Common myeloid progenitor, CD34-positive (primary cell): ENCODE measurements around the gene ADGRB3.
"Not testable (repeated sequence)": the region's sequence is repeated elsewhere in the genome, so short reads cannot be mapped to it uniquely, and the experiment has no call there.

ENCODE experiments used
- CTCF ChIA-PET: fragments of 350-600 bp; sonication (Branson Sonifier 250); formaldehyde crosslinking; loops from one replicate; lab custom pipeline; 2021; ENCODE audit warnings: antibody characterized with exemption; lab: Charles Lee
- POLR2A ChIA-PET: fragments of 350-600 bp; sonication (Branson Sonifier 250); formaldehyde crosslinking; loops from one replicate; lab custom pipeline; 2021; ENCODE audit warnings: antibody characterized with exemption; lab: Charles Lee
- DNase-seq, 3 donors: peaks; one replicate each; pipeline versions ENCODE4 v3.0.0 to v3.0.0-alpha.2; 2013
- H3K27ac ChIP-seq, 2 experiments: 1 replicate in 1 of 2; 2 replicates in 1 of 2; pipeline ENCODE4 v1.7.0; 2013; ENCODE audit warnings: inconsistent platforms in 2 of 2, low read length in 2 of 2, mild to moderate bottlenecking in 2 of 2, low read depth in 1 of 2, moderate library complexity in 1 of 2; ENCODE audit not compliant: severe bottlenecking in 2 of 2, insufficient read depth in 1 of 2, poor library complexity in 1 of 2
- H3K27me3 ChIP-seq, 5 experiments: replicated peaks in 2 of 5; 1 replicate in 3 of 5; 2 replicates in 2 of 5; pipeline versions ENCODE4 v1.6.1 to v1.7.0; 2013; ENCODE audit warnings: low read length in 4 of 5, mild to moderate bottlenecking in 2 of 5, moderate library complexity in 2 of 5, inconsistent platforms in 1 of 5; ENCODE audit not compliant: insufficient read depth in 5 of 5, control insufficient read depth in 4 of 5
- H3K36me3 ChIP-seq, 4 experiments: 1 replicate in 2 of 4; 2 replicates in 2 of 4; pipeline versions ENCODE4 v1.6.1 to v1.7.0; 2013; ENCODE audit warnings: low read length in 3 of 4, control low read depth in 1 of 4, mild to moderate bottlenecking in 1 of 4; ENCODE audit not compliant: control insufficient read depth in 4 of 4, insufficient read depth in 4 of 4
- H3K4me1 ChIP-seq, 4 experiments: 1 replicate in 3 of 4; 2 replicates in 1 of 4; pipeline versions ENCODE4 v1.6.1 to v1.7.1; 2013; ENCODE audit warnings: low read length in 3 of 4, mild to moderate bottlenecking in 3 of 4, control low read depth in 1 of 4, inconsistent platforms in 1 of 4, moderate library complexity in 1 of 4; ENCODE audit not compliant: control insufficient read depth in 4 of 4, insufficient read depth in 4 of 4; ENCODE audit errors: control extremely low read depth in 1 of 4
- H3K4me3 ChIP-seq, 7 experiments: 1 replicate in 4 of 7; 2 replicates in 3 of 7; pipeline versions ENCODE4 v1.5.1 to v1.7.0; 2013; ENCODE audit warnings: mild to moderate bottlenecking in 7 of 7, low read length in 6 of 7, moderate library complexity in 6 of 7, inconsistent platforms in 2 of 7, low read depth in 2 of 7, control low read depth in 1 of 7; ENCODE audit not compliant: insufficient read depth in 4 of 7, control insufficient read depth in 1 of 7; ENCODE audit errors: extremely low read depth in 1 of 7
- H3K9me3 ChIP-seq, 5 experiments: 1 replicate in 4 of 5; 2 replicates in 1 of 5; pipeline versions ENCODE4 v1.6.1 to v1.7.1; 2013; ENCODE audit warnings: low read length in 4 of 5, mild to moderate bottlenecking in 2 of 5, inconsistent platforms in 1 of 5, low read depth in 1 of 5, moderate library complexity in 1 of 5; ENCODE audit not compliant: control insufficient read depth in 4 of 5, insufficient read depth in 2 of 5; ENCODE audit errors: control extremely low read depth in 1 of 5
- WGBS: methylation state at CpG from one replicate; pipeline ENCODE4 v1.1.5; 2013; ENCODE audit not compliant: insufficient coverage; 5-methylcytosine and 5-hydroxymethylcytosine counted together

The ADGRB3 gene

GRCh38 chr6:68892452-68892851, 257.4 kb downstream of the ADGRB3 start:
- Histone ChIP-seq H3K27ac (no peak overlapping the region), H3K9me3 (no peaks in the 10 kb centered on the region), H3K36me3 (no peaks in the 10 kb centered on the region), H3K4me3 (no peak overlapping the region), H3K4me1 (no peaks in the 10 kb centered on the region), H3K27me3 (peaks cover 0 to 2% (median 0%) of the 10 kb centered on the region in 5 experiments)
- ChIA-PET POLR2A (no interaction called here), CTCF (no interaction called here)
- WGBS, result no CpG with 5 or more reads among the region's 3 CpGs
- DNase-seq, result no peak

- CTCF ChIA-PET, result no interaction called here
- peaks cover 0 to 2% (median 0%) of the 10 kb centered on the region in 5 experiments for H3K27me3 ChIP-seq
- no peak overlapping the region for H3K27ac ChIP-seq
- no peak for DNase-seq
- H3K9me3 ChIP-seq, result no peaks in the 10 kb centered on the region
- 83% methylated on average over 1 of the region's 1 CpG for WGBS
- POLR2A ChIA-PET, result no interaction called here
- no peaks in the 10 kb centered on the region for H3K36me3 ChIP-seq
- no peak overlapping the region for H3K4me3 ChIP-seq
- no peaks in the 10 kb centered on the region for H3K4me1 ChIP-seq
Measured at GRCh38 chr6:68895929-68896328, 260.8 kb downstream of the ADGRB3 start.

GRCh38 chr6:68901044-68901443, 266.0 kb downstream of the ADGRB3 start:
- Histone ChIP-seq H3K27ac (no peak overlapping the region), H3K9me3 (no peaks in the 10 kb centered on the region), H3K27me3 (no peaks in the 10 kb centered on the region), H3K4me1 (no peaks in the 10 kb centered on the region), H3K4me3 (no peak overlapping the region), H3K36me3 (no peaks in the 10 kb centered on the region)
- POLR2A ChIA-PET, result no interaction called here
- WGBS, result 50% methylated on average over 1 of the region's 1 CpG
- CTCF ChIA-PET, result no interaction called here
- DNase-seq, result no peak

GRCh38 chr6:68911334-68911733, 276.3 kb downstream of the ADGRB3 start:
- no peak for DNase-seq
- H3K4me1 ChIP-seq, result no peaks in the 10 kb centered on the region
- ChIA-PET CTCF (no interaction called here), POLR2A (no interaction called here)
- H3K27ac ChIP-seq, result no peak overlapping the region
- no CpG with 5 or more reads among the region's 3 CpGs for WGBS
- H3K36me3 ChIP-seq, result no peaks in the 10 kb centered on the region
- H3K27me3 ChIP-seq, result no peaks in the 10 kb centered on the region
- no peak overlapping the region for H3K4me3 ChIP-seq
- no peaks in the 10 kb centered on the region for H3K9me3 ChIP-seq

GRCh38 chr6:68911811-68912210, 276.7 kb downstream of the ADGRB3 start:
- Histone ChIP-seq H3K36me3 (no peaks in the 10 kb centered on the region), H3K4me1 (no peaks in the 10 kb centered on the region), H3K4me3 (no peak overlapping the region), H3K9me3 (no peaks in the 10 kb centered on the region), H3K27me3 (no peaks in the 10 kb centered on the region), H3K27ac (no peak overlapping the region)
- ChIA-PET POLR2A (no interaction called here), CTCF (no interaction called here)
- no peak for DNase-seq

- DNase-seq, H3K4me1 ChIP-seq, CTCF ChIA-PET, H3K27me3 ChIP-seq, POLR2A ChIA-PET, H3K36me3 ChIP-seq, H3K4me3 ChIP-seq, H3K9me3 ChIP-seq, H3K27ac ChIP-seq: not testable (repeated sequence)
- WGBS, result 100% methylated on average over 6 of the region's 9 CpGs
Measured at GRCh38 chr6:68912805-68913204, 277.7 kb downstream of the ADGRB3 start.

GRCh38 chr6:68915586-68915985, 280.5 kb downstream of the ADGRB3 start:
- Histone ChIP-seq H3K27ac (no peak overlapping the region), H3K27me3 (no peaks in the 10 kb centered on the region), H3K36me3 (no peaks in the 10 kb centered on the region), H3K4me3 (no peak overlapping the region), H3K4me1 (no peaks in the 10 kb centered on the region), H3K9me3 (no peaks in the 10 kb centered on the region)
- no CpG with 5 or more reads among the region's 2 CpGs for WGBS
- CTCF ChIA-PET, result no interaction called here
- no peak for DNase-seq
- POLR2A ChIA-PET, result no interaction called here
